NT2/D1 (cell line): ENCODE measurements around the gene BAZ2B.

ENCODE experiments used
- YY1 ChIP-seq: IDR thresholded peaks from 2 replicates; pipeline ENCODE4 v1.6.1; 2011; ENCODE audit not compliant: insufficient read length, insufficient read depth
- ZNF274 ChIP-seq: IDR thresholded peaks from 2 replicates; pipeline ENCODE4 v1.6.1; 2011; ENCODE audit warnings: mild to moderate bottlenecking, low read depth, low read length

GRCh38 chr2:159475793-159476192, 140.6 kb downstream of the BAZ2B start:
- TF ChIP-seq ZNF274 (no peak), YY1 (no peak)
